IPS-18c (cell line): Measurements from ENCODE around the gene ARHGDIA.
A peak's percentile ranks its signal among the peaks of the same experiment; 100 is the strongest.

Source experiments
- H3K4me3 ChIP-seq: 2 replicates; pipeline ENCODE4 v1.7.0; 2013; ENCODE audit warnings: low read depth, mild to moderate bottlenecking, low read length, moderate library complexity; ENCODE audit not compliant: insufficient read depth
- H3K9me3 ChIP-seq: one replicate; pipeline ENCODE4 v1.6.1; 2013; ENCODE audit warnings: mild to moderate bottlenecking, low read length, moderate library complexity; ENCODE audit not compliant: control insufficient read depth, insufficient read depth

Gene ARHGDIA

DNA sequence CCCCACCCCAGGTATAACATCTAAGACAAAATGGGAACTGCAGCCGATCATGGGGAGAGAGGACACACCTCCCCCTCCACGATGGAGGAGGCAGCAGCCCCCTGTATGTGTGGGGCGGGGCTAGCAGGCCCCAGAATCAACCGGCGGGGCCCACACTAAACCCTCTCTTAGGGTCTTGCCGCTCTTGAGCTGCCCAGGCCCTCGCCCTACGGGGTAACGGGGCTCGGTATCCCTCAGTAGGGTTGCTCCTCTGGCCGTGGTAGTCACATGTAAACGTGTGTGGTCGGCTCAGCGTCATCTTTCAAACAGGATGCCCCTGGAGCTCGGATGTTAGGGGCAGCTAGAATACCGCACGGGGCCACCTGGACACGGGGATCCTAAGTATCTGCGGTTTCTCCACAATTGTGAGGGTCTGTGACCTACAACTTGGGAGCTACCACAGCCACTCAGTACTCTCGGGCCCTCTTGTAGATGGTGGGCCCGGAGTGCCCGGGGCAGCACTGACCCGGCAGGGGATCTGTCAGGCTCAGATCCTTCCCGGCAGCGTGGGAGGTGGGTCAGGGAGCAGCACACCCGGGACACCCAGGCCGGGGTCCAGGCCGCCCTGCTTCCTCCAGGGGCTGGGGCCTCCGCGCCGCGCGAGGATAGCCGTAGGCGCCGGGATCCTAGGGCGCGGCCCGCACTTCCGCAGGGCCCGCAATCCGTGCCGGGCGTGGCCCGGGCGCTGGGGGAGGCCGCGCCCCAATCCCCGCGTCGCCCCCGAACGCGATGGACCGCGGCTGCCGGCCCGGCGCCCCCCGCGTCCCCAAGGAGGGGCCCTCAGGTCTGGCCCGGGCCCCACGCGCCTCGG, 781 bp downstream of the ARHGDIA start:
- Histone ChIP-seq H3K4me3 (peak overlapping the region; percentile 78), H3K9me3 (no peaks in the 10 kb centered on the region)

DNA sequence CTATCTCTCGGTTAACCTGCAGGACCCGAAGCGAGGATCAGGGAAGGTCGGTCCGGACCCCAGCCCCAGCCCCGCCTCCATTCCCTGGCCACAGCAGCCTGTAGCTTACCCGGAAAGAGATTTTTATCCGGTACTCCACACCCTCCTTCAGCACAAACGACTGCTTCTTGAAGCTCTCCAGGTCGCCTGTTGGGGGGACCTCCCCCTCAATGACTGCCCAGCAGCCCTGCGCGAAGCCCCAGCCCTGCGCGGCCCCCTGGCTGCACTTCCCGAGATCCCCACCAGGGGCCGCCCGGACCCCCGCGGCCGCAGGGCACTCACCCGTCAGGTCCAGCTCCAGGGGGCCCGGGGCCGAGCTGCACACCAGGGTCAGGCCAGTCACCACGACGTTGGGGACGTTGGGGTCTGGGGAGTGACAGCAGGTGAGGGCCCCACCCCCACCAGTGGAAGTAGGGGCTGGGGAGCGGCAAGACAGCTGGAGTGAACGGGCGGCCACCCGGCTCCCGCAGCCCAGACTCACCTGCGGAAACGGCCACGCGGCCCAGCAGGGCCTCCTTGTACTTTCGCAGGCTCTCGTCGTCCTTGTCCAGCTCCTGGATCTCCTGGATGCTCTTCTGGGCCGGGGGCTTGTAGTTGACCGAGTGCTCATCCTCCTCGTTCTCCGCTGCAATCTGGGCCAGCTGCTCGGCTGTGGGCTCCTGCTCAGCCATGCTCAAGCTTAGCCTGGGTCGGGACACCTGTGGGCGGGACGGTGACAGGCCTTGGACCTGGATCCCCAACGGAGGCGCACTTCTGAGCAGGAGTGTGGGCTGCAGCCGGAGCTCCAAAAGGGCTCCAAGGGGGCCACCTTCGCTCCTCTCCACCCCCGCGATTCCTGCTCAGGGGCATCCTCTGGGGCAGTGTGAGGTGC, 1.7 kb downstream of the ARHGDIA start:
- Histone ChIP-seq H3K9me3 (no peaks in the 10 kb centered on the region), H3K4me3 (peak overlapping the region; percentile 78)

DNA sequence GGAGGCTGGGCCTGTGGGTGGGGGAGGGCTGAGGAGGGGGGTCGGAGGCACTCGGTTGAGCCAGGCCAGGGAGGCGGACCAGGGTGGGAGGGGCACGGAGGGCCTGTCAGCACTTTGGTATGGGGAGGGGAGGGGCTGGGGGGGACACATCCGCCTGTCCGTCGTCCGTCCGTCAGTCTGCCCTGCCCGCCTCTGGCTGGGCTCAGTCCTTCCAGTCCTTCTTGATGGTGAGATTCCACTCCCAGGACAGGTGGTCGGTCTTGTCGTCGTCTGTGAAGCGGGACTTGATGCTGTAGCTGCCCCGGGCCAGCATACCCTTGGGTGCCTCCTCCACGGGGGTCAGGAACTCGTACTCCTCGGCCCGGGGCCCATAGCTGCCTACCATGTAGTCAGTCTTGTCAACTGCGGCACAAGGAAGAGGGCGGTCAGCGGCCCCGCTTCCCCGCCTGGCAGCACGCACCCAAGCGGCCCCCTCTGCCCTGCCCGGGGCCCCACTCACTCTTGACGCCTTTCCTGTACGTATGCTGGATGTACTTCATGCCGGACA, 2.4 kb downstream of the ARHGDIA start:
- no peak overlapping the region for H3K4me3 ChIP-seq
- no peaks in the 10 kb centered on the region for H3K9me3 ChIP-seq

DNA sequence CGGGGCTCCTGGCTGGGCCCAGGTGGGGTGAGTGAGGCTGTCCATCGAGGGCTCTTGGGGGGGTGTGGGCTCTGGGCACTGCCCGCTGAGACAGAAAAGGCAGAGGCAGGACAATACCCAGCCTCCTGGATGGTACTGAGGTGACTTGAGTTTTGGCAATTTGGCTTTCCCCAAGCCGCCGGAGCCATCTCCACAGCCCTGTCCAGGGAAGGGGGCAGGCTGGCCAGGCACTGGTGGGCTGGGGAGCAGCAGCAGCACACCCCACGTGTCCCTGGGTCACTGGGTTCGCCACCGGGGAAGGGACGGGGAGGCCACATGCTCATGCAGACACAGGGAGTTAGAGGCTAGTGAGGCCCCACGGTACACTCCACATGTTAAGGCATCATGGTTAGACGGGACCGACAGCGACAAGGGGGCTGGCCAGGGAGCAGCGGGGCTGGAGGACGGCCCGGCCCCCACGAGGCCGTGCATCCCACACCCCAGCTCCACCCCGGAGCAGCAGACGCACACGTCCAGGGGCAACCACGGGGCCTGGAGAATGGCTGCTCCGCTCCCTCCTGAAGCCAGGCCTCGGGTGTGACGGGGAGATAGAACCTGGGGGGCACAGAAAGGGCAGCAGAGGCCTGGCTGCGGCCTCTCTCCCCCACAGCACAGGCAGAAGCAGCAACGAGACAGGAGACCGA, 3.0 kb downstream of the ARHGDIA start:
- Histone ChIP-seq H3K9me3 (no peaks in the 10 kb centered on the region), H3K4me3 (no peak overlapping the region)

DNA sequence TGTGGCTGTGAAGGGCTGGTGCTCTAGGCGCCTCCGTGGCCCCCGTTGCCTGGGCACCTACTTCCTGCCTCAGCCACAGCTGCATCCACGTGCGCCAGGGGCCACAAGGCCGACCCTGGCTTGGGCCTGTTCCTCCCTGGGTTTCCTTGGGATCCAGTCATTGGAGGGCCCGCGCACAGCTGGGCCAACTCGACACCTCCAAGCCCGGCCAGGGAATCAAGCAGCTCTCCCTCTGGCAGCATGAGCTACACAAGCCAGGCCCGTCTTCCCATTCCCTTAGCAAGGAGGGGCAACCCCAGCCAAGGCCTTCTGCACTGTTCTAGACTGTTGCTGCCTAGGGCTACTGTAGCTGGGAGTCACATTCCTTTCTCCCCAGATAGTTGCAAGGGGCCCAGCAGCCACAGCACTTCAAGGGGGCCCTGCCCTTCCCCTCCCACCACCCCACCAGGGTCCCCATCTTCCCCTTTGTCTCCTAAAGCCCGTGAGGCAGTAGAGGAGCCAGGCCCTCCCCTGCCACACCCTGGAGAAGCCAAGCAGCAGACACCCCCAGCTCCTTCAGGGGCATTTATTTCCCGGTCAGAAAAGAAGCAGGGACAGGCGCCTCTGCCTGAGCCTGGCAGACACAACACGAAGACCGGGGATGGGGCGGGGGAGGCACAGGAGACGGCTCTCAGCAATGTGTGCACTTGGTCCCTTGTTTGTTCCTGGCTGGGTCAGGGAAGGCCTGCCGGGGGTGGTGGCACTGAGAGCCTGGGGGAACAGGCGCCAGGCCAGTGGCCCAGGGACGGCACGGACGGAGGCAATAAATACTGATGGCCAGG, 3.8 kb downstream of the ARHGDIA start:
- Histone ChIP-seq H3K4me3 (no peak overlapping the region), H3K9me3 (no peaks in the 10 kb centered on the region)

- H3K4me3 ChIP-seq = no peak overlapping the region
- no peaks in the 10 kb centered on the region for H3K9me3 ChIP-seq
Observed at GRCh38 chr17:81866440-81867169, 4.5 kb downstream of the ARHGDIA start.

GRCh38 chr17:81865733-81866439, 5.3 kb downstream of the ARHGDIA start:
- H3K9me3 ChIP-seq = no peaks in the 10 kb centered on the region
- H3K4me3 ChIP-seq = no peak overlapping the region

DNA sequence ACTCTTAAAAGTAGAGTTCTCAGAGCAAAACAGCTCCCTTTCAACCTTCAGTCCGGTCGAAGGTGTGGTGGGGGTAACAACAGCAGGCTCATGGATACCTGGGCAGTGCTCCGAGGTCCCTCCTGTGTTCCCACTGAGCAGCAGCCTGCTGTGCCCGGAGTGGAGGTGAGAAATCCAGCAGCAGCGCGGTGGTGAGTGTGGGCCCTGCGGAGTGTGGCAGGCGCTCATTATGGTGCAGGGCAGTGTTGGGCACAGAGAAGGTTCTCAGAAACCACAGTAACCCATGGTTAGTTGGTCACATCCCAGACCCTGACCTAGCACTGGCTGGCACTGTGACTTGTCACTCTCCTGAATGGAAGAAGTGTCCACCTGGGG, 5.8 kb downstream of the ARHGDIA start:
- no peaks in the 10 kb centered on the region for H3K9me3 ChIP-seq
- H3K4me3 ChIP-seq = no peak overlapping the region; the same call in 1 of the 2 replicates

DNA sequence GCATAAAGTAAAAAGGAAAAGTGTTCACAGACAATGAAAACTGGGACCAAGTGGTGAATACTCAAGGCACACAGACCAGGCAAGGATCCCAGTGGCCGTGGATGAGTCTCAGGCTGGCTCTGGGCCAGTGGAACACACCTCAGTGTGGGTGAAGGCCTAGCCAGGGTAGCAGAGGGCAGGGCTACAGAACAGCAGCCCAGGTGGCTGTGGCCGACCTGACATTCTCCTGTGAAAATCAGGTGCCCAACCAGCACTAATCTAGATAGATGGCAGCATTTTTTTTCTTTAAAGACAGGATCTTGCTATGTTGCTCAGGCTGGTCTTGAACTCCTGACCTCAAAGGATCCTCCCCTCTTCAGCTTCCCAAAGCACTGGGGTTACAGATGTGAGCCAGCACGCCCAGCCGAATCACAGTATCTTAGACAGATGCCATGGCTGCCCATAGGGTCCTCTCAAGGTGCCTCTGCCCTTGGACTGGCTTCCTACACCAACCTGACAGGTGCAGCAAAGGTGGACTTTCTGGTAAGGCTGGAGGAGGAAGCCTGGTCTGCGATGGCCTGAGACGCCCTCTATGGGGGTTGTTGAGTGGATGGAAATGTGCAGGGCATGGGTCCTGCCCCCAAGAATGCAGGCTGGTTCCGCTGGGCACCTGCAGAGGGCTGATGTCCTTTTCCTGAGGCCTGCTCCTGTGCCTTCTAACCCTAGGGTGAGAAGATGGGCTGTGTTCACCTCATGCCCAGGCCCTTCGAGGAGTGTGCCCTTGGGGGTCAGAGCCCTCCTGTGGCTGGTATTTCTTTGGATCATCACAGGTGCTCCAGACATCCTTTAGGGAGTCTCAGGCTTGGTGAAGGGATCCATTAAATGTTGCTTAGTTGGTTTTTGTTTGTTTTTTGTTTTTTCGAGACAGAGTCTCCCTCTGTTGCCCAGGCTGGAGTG, 7.0 kb downstream of the ARHGDIA start:
- H3K4me3 ChIP-seq = no peak overlapping the region
- H3K9me3 ChIP-seq = no peaks in the 10 kb centered on the region

DNA sequence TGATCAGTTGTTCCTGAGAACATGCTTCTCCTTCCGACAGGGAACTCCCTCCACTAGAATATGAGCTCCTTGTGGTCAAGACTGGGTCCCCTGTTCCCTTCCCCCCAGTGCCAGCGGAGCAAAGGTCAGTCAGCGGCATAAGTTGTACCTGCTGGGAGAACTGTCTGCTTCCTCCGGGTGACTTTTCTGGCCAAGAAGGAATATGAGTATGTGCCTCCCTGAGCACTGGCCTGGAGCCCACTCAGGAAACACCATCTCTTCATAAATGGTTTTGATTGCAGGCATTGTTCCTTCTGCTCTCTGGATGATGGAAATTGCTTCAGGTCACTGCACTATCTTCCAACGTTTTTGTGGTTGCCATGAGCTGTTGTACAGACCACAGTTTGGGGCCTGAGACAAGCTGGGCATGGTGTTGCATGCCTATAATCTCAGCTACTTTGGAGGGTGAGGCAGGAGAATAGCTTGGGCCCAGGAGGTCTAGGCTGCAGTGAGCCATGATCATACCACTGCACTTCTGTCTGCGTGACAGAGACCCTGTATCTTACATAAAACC, 7.9 kb downstream of the ARHGDIA start:
- Histone ChIP-seq H3K4me3 (no peak overlapping the region), H3K9me3 (no peaks in the 10 kb centered on the region)

- H3K4me3 ChIP-seq = peak overlapping the region; percentile 96
Observed at GRCh38 chr17:81860756-81861568, 10.2 kb downstream of the ARHGDIA start.

DNA sequence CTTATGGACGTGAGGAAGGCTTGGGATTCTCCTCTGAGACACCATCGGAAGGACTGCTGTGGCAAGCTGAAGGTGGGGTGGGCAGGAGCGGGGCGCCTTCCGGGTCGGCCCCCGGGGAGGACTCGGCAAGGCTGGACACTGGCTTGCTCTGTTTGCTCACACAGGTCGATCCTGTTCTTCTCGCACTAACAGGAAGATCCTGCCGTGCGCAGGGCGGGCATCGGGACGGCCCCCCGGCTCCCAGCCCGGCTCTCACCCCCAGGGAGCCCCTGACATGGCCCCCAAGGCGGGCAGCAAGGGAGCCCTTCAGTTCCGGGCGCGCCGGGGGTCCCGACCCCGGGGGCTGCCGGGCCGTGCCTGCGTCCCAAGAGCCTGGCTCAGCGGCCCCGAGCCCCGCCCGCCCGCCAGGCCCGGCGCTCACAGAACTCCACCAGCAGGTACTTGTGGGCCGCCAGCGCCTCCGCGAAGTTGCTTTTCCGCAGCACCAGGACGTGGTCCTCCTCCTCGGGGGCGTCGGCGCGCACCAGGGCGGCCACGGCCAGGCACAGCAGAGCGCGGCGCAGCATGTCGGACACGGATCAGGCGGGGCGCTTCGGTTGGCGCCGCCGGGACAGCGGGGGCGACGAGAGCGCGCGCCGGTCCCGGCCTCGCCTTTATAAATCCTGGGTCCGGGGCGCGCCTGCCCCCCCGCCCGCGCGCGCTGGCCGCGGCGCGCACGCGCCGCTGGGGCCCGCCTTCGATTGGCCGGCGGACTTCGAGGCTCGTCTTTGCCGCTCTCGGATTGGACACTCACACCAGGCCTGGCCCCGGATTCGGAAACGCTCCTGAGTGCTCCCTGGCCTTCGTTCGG, 11.0 kb downstream of the ARHGDIA start, which contains the start of gene P4HB:
Gene P4HB, minus strand, starts transcription at position 630 of the 850 bp plus-strand sequence. Its CDS starts 64 bp downstream, at position 566.
- H3K9me3 ChIP-seq = no peaks in the 10 kb centered on the region
- peak within 1 kb of the TSS; percentile 96 for H3K4me3 ChIP-seq

More at GRCh38 chr17:81860756-81861568, 10.2 kb downstream of the ARHGDIA start:
- no peaks in the 10 kb centered on the region for H3K9me3 ChIP-seq
